ENCODE results near the gene ARHGAP21. TPM values are rescaled to one million over a fixed set of nuclear protein-coding genes. Genes with fewer than 3 reads are reported as not detected.

The ARHGAP21 gene
- total and polyA plus RNA-seq, 2 donors (not counting 1 experiment from before 2014, with no cell fraction given) = 5.3 to 25.5 TPM

GRCh38 chr10:24722131-24722675 lies 1.5 kb downstream of the ARHGAP21 start:
- Mint-ChIP-seq H3K4me3 (peak overlapping the region; percentile 94), H3K27ac (peak overlapping the region; percentile 89), H3K4me1 (peaks cover 28% of the 10 kb centered on the region), H3K27me3 (no peaks in the 10 kb centered on the region), H3K9me3 (ENCODE audit: insufficient read depth) (no peaks in the 10 kb centered on the region)
- Histone ChIP-seq H3K27me3 (replicated peaks in 1 of 4; ENCODE audit: control extremely low read depth in 1 of 4, control insufficient read depth in 3 of 4, insufficient read depth in 4 of 4, low read length in 3 of 4) (peaks cover 0 to 10% (median 0%) of the 10 kb centered on the region in 4 experiments), H3K4me1 (ENCODE audit: control insufficient read depth in 2 of 2, insufficient read depth in 2 of 2, low read length in 2 of 2) (peaks cover 18 to 27% of the 10 kb centered on the region in 2 donors), H3K27ac (ENCODE audit: low read length in 2 of 2) (peak overlapping the region in 1 of 2 donors; percentile 69), H3K9ac (ENCODE audit: low read length) (peak overlapping the region; percentile 74), H3K9me3 (ENCODE audit: control extremely low read depth in 1 of 3, control insufficient read depth in 2 of 3, insufficient read depth in 1 of 3, low read length in 2 of 3) (no peaks in the 10 kb centered on the region), H3K4me2 (replicated peaks; ENCODE audit: low read depth, low read length, poor library complexity, severe bottlenecking) (peak overlapping the region; percentile 88), H3K4me3 (ENCODE audit: control extremely low read depth in 1 of 5, extremely low read depth in 1 of 5, insufficient read depth in 1 of 5, low read depth in 2 of 5, low read length in 4 of 5) (peak overlapping the region; percentile 58 to 78 (median 70)), H3K79me2 (ENCODE audit: control insufficient read depth, insufficient read depth, low read length) (peaks cover 7% of the 10 kb centered on the region), H3K36me3 (replicated peaks in 1 of 2; ENCODE audit: control extremely low read depth in 1 of 2, control insufficient read depth in 1 of 2, extremely low read depth in 1 of 2, insufficient read depth in 2 of 2, low read length in 1 of 2) (no peaks in the 10 kb centered on the region), H4K20me1 (ENCODE audit: control insufficient read depth, insufficient read depth, low read length, poor library complexity, severe bottlenecking) (no peaks in the 10 kb centered on the region), H2AFZ (ENCODE audit: insufficient read depth, low read depth, low read length, poor library complexity, severe bottlenecking) (peak overlapping the region; percentile 83)
- ChIA-PET POLR2A (interaction anchor here (1.1 kb wide), 1 partner anchor 294 kb away, joined by 3 read pairs; the partner anchor contains the start of gene ENKUR), CTCF (no interaction called here)
- ATAC-seq (ENCODE audit: low read depth) (no peak), DNase-seq (no peak)
- no peak for TF ChIP-seq EZH2 (IDR thresholded peaks at IDR 0.05; ENCODE audit: borderline replicate concordance, insufficient read depth, low read depth, low read length, poor library complexity, severe bottlenecking)
- TF ChIP-seq CTCF (IDR thresholded peaks at IDR 0.05) = no peak
- intact Hi-C loops (cut with micrococcal nuclease) = loop anchor here (10.0 kb wide), 2 partner anchors 363 to 1287 kb away; partner anchors contain the start of gene OTUD1
- 17% methylated on average over 11 of the region's 19 CpGs for WGBS (ENCODE audit: insufficient coverage)

Measured in B cell (primary cell).